ENCODE results near the gene CKAP4.

DNA sequence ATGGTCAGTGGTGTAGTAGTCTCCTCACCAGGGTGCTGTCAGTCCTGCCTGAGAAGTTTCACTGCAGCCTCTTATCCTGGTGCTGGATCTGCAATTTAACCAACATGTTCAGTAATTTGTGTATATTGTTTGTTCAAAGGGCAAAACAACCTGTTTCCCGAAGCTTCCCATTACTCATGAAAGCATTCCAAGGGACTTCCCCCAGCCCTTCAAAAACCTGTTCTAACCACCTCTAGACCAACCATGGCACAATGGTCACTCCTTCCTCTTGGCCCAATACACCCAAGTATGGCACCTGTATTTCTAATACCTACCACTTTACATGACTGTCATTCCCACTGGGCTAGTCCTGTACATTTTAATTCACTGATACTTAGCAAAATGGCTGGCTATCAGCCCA is 12.1 kb downstream of the CKAP4 start:
- TF ChIP-seq GATA3 (IDR thresholded peaks at IDR 0.05; ENCODE audit: low read depth, low read length): no peak
- TF ChIP-seq GATA2 (IDR thresholded peaks at IDR 0.05; ENCODE audit: low read depth, low read length): no peak

Data from SH-SY5Y (cell line).